NCI-H187 (cell line): ENCODE measurements around the gene HSD3B1.
"Not testable (repeated sequence)": the region's sequence is repeated elsewhere in the genome, so short reads cannot be mapped to it uniquely, and the experiment has no call there.

ENCODE experiments used
- DNase-seq, 2 experiments: peaks; one replicate each; lab custom pipeline; 2025; lab: John Stamatoyannopoulos, UW

The HSD3B1 gene

GRCh38 chr1:119492763-119493162 is 14.2 kb upstream of the HSD3B1 start:
- DNase-seq = no peak

GRCh38 chr1:119504831-119505230 is 2.2 kb upstream of the HSD3B1 start:
- no peak for DNase-seq

DNA sequence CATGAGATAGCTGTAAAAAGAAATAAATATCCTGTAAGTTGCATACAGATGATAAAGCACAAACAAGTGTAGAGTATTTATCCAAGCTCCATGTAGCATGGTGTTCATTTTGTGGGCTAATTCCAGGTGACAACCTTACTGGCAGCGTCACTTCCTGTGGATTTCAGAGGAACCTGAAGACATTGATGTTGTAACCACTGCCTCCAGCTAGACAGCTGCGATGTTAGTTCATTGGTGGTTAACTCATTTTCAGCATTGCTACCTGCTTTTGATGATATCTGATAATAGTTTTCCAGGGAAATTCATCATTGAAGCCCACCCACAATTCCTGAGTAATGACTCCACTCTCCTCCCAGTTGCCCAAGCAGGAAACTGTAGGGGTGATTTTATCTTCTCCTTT is 3.0 kb downstream of the HSD3B1 start:
- DNase-seq = no peak

GRCh38 chr1:119515221-119515620 is 8.2 kb downstream of the HSD3B1 start:
- DNase-seq = no peak

- DNase-seq = no peak
Observed at GRCh38 chr1:119516247-119516646, 9.2 kb downstream of the HSD3B1 start.

- no peak for DNase-seq
Observed at GRCh38 chr1:119516680-119517079, 9.7 kb downstream of the HSD3B1 start.

GRCh38 chr1:119517667-119518066 is 10.7 kb downstream of the HSD3B1 start:
- not testable (repeated sequence) for DNase-seq

- DNase-seq = no peak
Observed at GRCh38 chr1:119531606-119532323, 24.8 kb downstream of the HSD3B1 start.

GRCh38 chr1:119532324-119532910 is 25.4 kb downstream of the HSD3B1 start:
- no peak for DNase-seq

DNA sequence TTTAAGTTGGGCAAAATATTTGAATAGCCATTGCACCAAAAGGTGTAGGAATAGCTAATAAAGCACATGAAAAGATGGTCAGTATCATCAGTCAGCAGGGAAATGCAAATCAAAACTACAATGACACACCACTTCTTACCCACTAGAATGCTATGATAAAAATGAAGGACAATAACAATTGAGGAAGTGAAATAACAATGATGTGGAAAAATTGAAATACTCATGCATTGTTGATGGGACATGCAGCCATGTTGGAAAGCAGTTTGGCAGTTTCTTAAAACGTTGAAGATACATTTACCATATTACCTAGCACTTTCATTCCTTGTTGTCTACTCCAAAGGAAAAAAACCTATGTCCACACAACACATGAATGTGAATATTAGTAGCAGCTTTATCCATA is 28.4 kb downstream of the HSD3B1 start:
- DNase-seq = no peak

GRCh38 chr1:119537966-119538365 is 31.0 kb downstream of the HSD3B1 start:
- DNase-seq = no peak

DNA sequence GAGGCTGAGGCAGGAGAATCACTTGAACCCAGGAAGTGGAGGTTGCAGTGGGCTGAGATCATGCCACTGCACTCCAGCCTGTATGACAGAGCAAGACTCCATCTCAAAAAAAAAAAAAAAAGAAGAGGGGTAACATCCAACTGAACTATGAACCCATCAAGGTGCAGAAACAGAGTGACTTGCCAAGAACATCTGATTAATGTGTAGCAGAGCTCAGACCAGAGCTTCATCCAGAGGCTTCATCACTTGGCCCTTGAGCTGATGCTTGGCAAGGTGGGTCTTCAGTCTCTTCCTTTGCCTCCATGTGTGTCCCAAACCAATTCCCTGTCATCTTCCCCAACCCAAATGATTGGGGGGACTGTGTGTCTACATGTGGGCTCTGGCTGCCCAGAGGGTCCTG is 32.6 kb downstream of the HSD3B1 start:
- no peak for DNase-seq

DNA sequence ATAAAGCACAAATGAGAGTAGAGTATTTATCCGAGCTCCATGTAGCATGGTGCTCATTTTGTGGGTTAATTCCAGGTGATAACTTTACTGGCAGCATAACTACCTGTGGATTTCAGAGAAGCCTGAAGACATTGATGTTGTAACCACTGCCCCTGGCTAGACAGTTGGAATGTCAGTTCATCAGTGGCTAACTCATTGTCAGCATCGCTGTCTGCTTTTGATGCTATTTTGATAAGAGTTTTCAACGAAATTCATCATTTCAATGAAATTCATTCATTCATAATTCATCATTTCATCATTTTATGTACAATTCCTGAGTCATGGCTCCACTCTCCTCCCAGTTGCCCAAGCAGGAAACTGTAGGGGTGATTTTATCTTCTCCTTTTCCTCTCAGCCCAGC is 34.4 kb downstream of the HSD3B1 start:
- DNase-seq = no peak

DNA sequence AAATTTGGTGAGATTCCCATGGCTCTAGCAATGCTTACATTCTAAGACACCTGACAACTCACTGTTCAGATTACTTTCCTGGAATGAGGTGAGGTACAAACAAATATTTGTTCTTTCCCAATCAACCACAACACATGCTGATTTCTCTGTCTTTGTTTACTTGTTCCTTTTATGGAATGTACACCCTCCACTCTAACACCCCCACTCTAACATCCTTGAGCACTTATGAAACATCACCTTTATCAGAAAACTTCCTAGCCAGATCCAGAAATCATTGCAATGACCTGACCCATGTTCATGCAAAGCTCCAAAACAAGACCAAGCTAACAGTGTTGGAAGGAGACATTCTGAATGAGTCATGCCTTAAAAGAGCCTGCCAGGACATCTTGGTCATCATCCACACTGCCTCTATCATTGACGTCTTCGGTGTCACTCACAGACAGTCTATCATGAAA is 35.5 kb downstream of the HSD3B1 start:
- no peak for DNase-seq

DNA sequence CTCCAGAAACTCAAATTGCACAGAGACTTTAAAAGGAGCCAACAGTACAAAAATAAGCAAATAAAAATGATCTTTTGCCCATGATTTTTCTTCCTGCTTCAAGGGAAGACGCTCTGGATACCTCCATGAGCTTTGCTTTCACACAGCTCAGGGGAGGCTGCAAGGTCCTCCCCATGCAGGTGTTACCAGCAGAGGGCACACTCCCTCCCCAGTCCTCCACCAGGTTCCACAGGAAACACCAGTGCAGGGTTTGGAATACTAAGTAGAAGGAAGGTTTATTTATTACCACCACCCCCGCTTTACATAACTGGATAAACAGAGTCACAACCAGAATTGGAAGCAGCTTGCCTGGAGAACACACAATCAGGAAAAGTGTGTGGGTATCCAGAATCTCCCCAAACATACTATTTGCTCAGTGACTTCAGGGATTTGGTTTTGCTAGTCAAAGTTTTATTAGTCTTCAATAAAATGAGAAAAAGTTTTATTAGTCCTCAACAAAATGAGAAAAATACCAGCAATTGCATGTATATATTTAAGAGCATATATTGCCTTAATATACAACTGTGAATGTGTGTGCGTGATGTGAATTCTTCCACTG is 37.3 kb downstream of the HSD3B1 start:
- no peak for DNase-seq

GRCh38 chr1:119546641-119547040 is 39.6 kb downstream of the HSD3B1 start:
- DNase-seq = no peak

DNA sequence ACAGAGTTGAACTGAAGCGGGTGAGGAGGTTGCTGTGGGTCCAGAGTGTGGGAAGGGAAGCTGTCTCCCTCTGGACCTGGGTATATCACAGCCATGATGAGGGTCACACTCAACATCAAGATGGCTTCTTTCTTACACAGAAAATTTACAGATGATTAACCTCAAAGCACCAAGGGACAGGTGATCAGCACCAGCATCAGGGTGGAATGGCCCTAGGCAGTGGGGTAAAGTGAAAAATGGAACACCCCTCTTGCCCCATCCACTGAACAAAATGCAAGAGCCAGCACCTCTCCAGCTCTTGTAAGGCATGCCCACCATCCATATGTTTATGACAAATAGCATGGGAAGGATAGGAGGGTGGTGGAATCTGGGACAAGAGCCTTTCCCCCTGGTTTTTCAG is 40.3 kb downstream of the HSD3B1 start:
- DNase-seq = no peak

DNA sequence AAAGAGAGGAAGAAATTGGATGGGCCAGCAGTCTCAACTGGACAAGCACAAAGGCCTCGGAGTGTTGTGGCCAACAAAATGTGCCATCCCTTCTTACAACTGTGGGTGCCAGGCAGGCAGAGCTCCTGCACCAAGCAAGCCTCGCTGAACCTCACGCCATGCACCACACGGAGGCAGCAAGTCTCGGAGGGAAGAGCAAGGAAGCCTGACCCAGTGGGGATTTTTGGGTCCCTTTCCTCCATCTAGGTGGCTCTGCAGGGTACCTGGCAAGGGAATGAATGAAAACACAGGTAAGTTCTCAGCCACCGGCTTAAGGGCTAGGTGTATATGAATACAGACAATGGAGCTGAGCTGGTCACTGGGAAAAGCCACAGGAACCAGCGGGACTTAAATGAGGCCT is 40.8 kb downstream of the HSD3B1 start:
- DNase-seq = no peak

DNA sequence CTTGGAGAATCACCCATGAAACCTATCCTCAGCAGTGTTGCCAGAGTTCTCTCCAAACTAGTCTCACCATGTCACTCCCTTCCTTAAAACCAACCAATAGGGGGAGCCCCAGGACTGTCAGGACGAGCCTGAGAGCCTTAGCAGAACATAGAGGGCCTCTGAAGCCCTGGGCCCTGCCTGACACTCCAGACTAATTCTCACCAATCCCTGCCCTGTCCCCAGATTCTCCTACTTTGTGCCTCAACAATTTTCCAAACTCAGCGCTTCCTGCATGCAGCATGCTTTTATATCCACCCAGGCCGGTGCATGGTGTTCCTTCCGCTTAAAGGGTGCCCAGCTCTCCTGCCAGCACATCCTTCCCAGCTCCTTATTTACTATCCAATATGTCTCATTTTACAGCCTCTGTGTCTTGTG is 42.7 kb downstream of the HSD3B1 start:
- peak in 1 of 2 experiments; percentile 17 for DNase-seq

DNA sequence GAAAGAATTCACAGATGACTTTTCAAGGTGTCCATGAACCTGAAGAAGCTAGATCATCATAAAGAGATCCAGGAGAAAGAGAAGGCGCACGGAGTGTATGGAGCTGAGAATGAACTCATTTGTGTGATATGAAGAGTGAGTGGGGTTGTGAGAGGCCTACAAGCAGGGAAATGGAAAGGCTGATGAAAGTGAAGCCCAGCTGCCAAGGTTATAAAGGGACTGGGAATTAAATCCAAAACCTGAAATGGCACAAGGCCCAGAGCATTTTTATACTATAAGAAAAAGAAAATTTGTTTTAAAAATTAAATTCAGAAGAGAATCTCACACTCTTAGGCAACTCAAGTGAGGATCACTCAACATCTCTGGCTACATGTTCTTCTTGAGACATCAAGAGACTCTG is 43.4 kb downstream of the HSD3B1 start:
- no peak for DNase-seq

DNA sequence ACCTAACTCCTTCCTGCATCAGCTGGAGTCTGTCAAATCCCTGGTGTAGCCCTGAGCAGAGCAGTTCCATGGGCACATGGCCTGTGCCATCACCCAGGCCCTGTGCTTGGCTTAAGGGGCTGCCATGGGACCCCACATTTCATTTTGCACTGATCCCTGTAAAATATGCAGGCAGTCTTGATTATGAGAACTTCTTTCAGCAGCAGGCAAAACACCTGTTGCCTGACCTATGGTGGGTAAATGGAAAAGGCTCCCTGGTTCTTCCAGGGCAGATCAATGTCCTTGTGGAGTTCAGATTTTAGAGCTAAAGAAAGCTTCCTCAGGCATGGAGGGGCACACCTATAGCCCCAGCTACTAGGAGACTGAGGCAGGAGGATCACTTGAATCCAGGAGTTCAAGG is 44.2 kb downstream of the HSD3B1 start:
- no peak for DNase-seq

DNA sequence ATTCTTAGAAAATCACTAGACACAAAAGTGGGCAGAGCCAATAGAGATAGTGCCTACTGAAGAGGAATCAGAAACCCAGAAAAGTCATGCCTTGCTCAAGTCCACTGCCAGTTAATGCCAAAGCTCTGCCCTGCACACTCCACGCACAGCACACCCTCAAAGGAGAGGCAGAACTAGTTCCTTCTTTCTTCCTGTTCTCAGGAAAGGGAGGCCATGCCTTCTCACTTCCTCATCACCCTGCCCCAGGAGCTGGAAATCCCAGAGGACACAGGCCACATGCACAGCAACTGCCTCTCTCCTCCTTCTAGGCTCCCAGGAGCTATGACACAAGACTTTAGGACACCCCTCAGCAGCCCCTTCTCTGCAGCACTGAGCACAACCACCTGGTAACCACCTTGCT is 45.6 kb downstream of the HSD3B1 start:
- not testable (repeated sequence) for DNase-seq

DNA sequence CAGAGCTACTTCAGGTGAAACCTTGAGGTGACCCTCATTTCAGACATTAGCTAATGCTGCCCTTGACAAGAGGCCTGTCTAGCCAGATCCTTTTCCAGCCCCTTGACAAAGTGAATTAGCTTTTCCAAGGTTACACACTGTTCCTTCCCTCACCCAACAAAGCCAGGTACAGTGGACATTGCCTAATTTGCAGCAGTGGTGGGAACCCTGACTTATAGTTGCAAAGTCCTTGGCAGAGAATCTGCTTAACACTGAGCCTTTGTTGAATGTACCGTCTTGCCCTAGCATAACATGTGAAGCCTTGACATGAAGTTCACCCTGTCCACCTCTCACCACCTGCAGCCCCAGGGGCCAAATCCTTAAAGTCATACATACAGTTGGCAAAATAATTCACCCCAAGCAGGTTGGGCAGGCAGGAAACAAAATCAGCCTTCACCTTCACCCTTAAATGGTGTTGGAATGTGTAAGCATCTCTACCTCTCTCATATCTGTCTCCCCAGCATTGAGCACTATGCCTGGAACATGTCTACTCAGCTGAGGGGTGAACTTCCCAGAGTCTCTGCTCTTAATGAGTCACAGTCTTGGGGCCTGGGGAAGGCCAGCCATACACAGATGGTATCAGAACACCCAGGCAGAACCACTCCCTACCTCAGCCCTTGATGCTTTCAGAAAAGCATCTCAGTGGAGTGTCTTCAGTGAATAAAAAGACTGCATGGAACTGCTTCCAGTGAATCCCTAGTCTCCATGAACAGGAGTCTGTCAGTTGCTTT is 46.5 kb downstream of the HSD3B1 start:
- not testable (repeated sequence) for DNase-seq
